ENCODE measurements around the gene SP140L.
"Not testable (repeated sequence)": the region's sequence is repeated elsewhere in the genome, so short reads cannot be mapped to it uniquely, and the experiment has no call there.

The SP140L gene

DNA sequence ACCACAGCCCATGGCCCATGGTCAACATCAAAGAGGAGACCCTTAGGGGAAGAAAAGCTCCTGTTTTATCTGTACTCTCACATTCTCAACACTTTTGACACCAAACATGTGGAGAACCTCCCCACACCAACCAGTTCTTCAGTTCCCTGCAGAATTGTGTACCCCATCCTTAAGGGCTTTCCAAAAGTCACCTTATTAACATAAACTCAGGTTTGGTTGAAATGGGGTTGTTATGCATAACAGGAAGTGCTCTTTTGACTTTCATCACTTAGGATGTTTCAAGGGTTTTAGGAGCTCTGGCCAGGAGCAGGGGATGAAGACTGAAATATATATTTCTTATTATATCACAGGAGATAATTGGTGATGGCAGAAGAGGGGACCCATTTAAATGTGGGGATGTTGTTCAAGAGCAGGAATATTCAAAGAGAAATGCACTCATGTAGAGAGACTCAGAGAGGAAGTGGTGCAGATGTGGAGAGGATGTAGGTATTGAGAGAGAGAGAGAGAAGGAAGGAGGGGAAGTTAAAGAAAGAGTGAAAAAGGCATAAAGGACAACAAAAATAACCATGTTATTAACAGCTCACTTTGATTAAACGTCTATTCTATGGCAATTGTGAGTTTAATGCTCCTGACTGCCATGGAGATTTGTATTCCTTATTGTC, 35.2 kb downstream of the SP140L start:
- DNase-seq (ENCODE audit: low spot score): no peak

DNA sequence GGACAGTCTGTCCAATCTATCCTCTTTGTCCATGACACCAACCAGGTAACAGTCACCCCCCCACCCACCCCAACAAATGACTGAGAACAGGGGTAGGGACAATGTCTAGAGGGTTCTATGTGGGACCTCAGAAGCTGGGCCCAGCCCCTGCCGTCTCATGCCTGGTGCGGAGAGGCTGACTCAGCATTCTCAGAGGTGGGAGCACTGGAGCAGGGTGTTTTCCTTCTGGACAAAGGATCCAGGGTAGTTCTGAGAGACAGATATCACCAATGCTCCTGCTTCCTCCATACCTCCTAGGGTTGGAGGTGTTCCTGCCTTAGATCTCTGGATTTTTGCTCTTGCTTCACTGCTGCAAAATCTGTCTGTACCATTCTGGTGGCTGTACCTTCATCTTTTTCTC, 55.1 kb downstream of the SP140L start:
- DNase-seq (ENCODE audit: low spot score): no peak

DNA sequence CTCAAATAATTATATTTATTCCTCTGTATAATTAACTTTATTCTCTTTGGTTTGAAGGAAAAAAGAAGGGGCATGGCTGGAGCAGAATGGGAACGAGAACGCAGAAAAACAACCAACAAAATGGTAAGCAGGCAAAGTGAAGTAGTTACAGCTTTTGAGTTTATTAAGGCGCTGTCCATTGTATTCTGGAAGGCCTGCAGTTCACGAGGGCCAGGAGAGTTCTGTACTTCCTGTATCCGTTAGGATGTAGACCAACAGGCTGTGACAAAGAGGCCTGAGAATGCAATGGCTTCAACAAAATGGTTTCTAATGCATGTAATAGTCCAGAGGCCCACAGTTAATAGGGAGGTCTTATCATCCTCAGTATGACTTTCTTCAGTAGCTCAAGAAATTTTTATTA, 56.5 kb downstream of the SP140L start:
- DNase-seq (ENCODE audit: low spot score): no peak

DNA sequence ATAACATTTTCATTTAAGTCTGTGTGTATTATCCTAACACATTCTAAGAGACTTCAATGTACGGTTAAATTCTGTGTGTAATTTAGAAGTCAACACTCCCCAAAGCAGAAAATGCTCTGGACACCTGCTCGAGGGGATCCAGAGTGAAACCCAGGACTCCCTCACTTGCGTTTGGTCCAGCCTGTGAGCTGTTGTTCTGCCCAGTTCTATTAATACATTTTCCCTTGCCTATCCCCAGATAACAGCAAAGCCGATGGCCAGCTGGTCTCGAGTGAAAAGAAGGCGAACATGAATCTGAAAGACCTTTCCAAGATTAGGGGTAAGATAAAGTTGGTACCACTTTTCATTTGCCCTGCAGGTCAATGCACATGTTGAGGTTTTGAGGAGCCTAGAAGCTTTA, 58.0 kb downstream of the SP140L start:
- DNase-seq (ENCODE audit: low spot score): no peak

DNA sequence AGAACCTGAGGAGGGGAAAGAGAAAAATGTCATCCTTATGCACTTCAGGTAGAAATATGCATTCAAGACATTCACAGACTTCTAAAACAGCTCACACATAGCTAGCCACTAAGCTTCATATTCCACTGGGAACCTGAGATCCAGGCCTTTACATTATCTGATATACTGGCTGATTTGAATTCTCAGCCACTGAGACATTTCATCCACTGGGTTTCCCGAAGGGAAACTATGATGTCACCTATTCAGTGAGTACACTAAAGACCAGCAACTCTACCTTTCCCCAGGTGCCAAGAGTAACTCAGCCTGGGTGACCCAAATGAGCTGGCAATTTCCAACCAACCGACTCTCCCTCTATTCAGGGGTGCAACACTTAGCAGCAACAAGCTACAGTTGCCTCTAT, 67.3 kb downstream of the SP140L start:
- no peak for DNase-seq (ENCODE audit: low spot score)

DNA sequence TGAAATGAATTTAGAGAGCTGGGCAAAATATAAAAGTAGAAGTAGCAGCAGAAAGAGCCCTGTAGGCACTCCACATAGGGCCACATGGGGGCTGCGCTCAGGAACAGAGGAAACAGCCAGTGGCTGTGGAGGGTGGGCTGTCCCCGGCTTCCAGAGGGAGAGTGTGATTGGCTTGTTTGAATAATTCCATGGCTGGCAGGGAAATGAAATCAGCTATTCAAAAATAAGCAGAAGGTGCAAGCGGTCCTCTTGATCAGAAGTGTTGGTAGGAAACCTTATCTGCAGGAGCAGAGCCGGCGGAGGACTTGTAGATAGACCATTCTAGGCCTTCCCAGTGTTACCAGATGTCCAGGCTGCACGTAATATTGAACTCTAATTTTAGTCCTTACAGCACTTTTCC, 71.7 kb downstream of the SP140L start:
- DNase-seq (ENCODE audit: low spot score): not testable (repeated sequence)

DNA sequence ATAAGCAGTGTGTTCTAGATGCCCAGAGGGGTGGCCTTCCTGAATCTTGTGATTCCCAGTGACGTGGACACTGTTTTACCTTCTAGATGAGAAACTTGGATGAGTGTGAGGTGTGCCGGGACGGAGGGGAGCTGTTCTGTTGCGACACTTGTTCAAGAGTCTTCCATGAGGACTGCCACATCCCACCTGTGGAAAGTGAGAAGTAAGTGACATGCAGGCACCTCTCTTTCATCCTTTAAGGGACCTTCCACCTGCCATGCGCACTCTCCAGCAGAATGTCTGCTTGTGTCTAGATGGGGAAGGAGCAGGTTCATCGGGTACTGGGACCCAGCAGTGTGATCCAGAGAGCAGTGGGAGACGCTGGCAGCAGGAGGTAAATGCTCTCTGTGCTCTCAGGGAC, 73.0 kb downstream of the SP140L start:
- no peak for DNase-seq (ENCODE audit: low spot score)

DNA sequence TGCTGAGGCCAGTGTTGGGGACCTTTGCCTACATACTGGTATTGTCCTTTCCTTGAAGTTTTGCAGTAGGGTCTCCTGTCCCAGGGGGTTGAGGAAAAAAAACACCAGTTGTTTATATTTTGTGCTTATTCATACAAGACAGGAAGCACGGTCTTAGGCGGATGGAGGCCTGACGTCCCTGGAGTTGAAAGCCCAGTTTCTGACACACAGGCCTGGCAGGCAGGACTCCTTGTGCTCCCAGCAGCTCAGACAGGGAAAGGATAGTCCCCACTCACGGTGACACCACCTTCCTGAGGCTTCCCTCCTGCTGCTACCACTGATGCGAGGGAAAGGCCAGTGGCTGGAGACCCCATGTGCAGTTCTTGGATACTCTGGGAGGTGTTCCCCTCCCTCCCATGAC, 73.5 kb downstream of the SP140L start:
- no peak for DNase-seq (ENCODE audit: low spot score)

DNA sequence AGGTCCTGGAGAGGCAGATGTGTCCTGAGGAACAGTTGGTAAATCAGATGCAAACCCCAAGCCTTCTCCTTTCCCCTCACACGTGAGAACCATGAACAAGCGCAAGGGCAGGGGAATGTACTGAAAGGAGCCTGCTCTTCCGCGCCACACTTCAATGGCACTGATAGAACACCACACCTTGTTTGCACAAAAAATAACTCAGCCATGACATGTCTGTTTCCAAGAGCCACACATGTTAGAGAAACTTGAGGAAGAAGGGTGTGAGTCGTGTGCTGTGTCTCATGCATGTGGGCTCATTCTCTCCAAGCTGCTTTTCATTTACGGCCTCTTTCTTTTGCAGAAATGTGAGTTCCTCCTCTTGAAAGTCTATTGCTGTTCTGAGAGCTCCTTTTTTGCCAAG, 74.0 kb downstream of the SP140L start:
- DNase-seq (ENCODE audit: low spot score): not testable (repeated sequence)

DNA sequence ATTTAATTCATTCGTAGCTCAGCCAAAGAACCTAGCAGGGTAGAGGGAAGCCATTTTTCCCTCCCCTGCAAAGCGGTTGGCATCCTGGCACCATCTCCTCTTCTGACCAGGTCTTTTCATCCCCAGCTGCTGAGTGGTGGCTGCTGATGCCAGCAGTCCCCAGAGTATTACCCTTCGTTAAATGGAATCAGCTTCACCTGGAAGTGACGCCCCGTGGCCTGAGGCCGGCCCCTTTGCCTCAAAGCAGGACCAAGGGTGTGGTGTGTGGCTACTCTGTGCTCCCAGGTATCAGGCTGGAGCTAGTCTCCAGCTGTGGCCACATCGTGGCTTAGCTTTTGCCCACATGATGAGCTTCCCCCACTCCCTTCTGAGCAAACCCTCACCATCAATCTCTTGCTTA, 76.8 kb downstream of the SP140L start:
- DNase-seq (ENCODE audit: low spot score): no peak

DNA sequence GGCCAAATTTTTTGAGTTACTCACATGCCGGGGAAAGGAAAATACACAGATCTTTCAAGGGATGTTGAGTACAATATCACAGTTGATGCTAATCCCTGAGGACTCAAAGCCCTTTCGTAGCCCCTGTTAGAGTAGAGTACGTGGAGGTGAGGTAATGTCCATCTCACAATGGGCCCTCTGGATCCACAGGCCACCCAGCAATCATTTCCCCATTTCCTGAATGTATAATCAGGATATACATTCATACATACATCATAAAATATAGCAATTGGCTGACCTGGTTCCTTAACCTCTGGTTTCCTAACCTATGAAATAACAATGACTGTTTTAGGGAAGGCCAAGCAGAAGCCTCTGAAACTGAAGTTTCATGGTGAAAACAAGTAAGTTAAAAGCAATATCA, 78.8 kb downstream of the SP140L start:
- DNase-seq (ENCODE audit: low spot score): no peak

DNA sequence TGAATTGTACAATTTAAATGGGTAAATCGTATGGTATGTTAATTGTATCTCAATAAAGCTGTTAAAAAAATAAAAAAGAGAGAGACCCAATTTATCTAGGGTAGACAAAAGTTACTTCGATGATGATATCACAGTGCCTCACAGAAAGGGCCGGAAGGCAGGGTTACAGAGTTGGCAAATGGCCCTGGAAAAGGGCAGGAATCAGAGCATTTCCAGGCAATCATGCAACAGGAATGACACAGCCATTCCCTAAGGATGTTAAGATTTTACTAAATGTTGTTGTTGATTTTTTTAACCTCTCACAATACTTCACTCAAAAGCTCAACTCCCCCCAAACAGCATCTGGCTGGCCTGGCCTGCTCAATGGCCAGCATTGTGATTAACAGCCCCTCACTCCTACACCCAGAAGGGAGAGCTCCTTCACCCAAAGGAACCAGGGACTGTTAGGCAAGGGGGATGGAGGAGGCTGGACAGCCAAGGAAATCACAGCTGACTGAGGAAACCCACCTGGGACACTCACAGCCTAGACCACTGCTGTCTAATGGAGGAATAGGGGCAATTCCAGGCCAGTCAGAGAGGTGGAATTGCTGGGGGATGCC, 81.3 kb downstream of the SP140L start:
- DNase-seq (ENCODE audit: low spot score): no peak

DNA sequence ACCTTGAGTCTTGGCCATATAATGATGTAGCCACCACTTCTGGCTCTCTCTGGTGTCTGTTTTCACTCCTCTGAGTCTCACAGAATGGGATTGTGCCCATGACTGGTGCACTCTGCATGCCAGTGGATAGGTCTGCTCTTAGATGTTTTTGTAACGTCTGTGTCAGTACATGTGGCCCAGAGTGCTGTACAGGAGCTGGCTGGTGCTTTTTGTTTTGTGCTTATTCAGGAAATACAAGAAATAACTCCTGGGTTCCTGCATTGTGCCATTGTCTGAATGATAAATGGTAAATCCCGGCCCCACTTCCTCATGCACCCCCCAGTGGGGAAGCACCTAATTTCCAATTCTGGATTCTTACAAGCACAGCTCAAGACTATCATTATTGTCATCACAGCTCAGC, 82.3 kb downstream of the SP140L start:
- not testable (repeated sequence) for DNase-seq (ENCODE audit: low spot score)

DNA sequence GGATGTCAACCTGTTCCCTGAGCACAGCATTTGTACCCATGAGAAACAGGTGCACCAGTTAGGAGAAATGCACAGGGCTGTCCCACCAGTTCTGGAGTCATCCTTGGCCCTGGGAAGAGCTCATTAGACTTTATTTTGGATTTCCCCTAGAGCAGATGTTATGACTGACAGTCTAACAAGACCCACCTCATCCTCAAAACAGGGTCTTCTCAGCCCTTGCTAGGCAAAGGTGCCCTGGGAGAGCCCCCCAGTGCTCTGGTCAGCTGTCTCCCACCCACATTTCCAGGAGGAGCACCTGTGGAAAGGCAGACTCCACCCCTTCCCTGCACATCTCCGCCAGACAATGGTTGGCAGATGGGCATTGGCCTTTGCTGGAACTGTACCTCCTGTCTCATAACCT, 83.3 kb downstream of the SP140L start:
- no peak for DNase-seq (ENCODE audit: low spot score)

DNA sequence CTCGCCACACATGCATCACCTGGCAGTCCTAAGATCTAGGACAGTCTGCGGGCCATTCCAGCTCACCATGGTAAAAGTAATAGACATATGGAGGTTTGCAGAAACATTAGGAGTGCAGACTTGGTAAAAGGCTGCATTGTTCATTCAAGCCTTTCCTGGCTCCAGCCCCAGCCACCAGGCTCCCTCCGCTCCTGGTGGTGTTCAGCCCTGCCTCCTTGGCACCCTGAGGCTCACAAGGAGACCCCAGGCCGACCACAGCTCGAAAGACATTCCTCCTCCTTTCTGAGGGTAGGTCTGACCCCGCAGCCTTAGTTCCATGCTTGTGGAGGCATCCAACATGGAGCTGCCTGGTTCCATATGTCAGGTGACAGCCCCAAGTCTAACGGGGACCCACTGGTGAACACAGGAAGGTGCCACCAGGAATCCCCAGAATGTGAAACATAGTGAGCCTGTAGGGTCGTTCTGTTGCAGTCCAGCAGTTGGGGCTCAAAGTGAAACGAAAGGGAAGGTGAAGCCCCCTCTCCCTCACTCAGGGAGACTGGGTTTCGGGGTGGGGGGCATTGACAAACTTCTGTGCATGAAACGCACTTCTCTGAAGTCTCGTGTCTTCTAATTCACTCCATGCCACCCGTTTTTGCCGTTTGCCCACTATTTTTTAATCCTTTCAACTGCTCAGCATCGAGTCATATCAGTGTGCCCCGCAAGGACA, 84.0 kb downstream of the SP140L start:
- DNase-seq (ENCODE audit: low spot score): no peak

DNA sequence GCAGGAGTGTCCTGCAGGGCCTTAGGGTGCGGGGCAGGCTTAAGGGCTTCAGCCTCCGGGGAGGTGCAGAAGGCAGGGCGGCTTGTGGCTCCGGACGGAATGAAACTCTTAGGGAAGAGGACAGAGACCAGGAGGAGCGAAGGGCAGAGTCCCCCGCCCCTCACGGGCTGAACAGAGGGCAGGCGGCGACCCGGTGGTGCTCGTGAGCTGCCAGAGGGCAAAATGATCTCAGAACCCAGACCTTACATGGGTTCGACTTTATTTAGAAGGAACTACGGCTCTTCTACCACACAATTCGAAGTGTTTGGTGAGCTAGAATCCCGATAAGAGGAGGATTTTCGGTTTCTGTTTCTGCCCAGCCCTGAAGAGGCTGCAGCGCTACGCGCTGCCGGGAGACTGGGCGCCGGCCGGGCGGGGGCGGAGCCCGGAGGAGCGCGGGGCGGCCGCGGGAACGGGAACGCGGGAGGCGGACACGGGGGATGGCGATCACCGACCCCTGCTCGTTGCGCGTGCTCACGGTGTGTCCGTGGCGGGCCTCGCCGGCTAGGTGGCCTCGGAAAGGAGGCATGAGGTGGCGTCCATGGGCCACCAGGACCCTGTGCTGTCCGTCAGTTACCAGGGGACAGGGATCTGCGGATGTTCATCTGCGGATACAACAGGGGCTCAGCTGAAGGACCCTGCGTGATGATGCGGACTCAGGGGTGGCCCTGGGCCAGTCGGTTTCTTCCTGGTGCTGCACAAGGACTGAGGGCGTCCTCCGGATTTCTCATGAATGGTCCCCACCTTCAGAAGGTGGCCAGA, 84.8 kb downstream of the SP140L start:
- peak; percentile 63 for DNase-seq (ENCODE audit: low spot score)

DNA sequence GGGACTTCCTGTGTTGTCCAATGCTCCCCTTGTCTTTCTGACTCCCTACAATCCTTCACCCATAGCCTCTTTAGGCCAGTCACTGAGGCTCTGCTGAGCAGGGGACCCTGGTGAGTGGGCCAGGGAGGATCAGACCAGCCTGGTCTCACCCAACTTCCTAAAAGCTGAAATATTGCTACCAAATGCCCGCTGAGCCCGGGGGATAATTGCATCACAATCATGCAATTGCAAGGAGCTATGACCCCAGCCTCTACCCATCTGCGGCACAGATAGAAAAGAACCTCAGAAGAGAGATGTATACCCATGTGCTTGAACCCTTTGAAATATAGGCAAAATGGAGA, 85.3 kb downstream of the SP140L start:
- no peak for DNase-seq (ENCODE audit: low spot score)

DNA sequence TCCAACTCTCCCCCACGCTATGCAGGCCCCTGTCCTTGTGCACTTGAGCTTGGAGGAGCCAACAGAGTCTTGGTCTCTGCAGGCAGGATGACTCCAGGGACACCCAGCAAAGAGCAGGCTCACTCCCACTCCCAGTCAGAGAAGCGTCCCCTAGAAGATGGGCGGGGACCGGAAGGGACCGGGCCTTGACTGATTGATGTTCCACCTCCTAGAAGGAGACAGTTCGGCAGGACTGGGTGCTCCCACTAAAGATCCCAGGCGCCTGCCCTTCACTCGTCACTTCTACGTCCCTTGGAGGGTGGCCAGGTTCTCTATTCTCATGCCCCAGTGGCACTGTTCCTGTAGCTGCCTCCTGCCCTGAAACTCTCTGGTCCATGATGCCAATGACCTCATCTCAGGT, 85.9 kb downstream of the SP140L start:
- no peak for DNase-seq (ENCODE audit: low spot score)

DNA sequence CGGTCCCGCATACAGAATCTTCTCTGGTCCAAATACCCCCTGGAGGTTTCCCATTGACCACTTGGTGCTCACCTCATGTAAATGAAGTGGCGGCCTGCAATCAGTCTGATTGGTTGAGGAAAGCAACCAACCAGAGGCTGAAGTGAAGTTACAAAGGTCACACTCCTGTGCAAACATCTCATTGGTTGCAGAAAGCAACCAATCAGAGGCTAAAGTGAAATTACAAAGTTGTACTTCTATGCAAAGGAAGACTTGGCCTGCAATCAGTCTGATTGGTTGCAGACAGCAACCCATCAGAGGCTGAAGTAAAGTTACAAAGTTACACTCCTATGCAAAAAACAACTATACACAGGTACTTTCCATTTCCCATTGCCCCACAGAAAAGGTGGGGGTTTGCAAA, 86.5 kb downstream of the SP140L start:
- no peak for DNase-seq (ENCODE audit: low spot score)

DNA sequence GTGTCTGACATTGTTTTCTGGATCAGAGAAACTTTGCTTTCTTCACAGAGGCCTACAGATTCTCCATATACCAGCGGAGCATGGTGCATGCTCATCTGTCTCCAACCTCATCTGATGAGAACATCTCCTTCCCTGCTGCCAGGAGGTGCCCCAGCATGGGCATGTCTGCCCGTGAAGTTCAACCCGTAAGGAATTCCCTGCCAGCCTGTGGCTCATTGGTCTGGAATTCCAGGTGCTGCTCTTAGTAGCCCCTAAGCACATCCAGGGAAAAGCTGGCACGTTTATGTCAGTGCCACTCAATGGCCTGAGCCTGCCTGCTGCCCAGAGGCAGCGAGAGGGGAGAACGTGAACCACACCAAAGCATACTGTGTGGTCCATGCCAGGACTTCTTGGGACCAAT, 87.3 kb downstream of the SP140L start:
- no peak for DNase-seq (ENCODE audit: low spot score)

DNA sequence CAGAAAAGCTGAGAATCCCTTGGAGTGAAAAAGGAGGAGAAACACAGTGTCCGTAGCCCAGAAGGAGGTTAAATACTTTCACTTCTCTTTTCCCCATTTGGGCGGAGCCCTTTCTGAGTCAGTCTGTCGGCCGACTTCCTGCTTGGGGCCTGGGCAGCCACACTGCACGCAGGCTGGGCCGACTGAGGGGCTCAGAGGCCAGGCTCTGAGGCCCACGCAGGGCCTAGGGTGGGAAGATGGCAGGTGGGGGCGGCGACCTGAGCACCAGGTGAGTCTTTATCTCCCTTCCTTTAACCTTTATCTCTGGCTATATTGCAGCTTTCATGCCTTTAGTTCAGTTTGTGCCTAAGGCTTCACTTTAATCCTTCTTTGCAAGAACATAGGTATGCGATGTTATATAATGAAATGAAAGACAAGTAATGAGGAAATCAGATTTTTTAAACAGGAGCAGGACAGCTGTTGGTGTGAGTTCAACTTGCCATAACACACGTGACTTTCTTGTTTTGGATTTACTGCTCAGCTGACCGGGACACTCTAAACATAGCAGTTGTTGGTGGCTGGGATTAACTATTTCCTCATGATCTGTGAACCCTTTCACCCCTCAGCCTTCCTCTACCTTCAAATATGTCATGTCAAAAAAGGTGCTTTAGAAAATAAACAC, 89.2 kb downstream of the SP140L start, which contains the start of gene SP100:
Gene SP100, plus strand, starts transcription at position 141 of the 661 bp plus-strand sequence. Its CDS starts 96 bp downstream, at position 237.
- no peak for DNase-seq (ENCODE audit: low spot score)

DNA sequence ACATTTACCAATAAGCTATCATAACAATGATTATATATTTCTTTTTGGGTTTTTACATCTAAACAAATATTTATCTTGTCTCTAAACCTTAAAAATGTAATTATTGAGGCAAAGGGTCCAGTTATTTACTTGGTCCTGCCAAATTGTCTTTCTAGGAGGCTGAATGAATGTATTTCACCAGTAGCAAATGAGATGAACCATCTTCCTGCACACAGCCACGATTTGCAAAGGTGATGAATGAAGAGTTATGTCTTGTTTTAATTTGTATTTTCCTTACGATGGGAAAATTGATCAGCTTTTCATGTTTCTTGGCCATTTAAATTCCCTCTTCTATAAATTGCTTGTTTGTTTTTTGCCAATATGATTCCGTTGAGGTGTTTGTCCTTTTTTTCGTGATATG, 90.4 kb downstream of the SP140L start:
- no peak for DNase-seq (ENCODE audit: low spot score)

All from HuH-7.5 (cell line).